ENCODE measurements around the gene CCDC17. TPM values are rescaled to one million over a fixed set of nuclear protein-coding genes. Genes with fewer than 3 reads are reported as not detected.

The CCDC17 gene
- total RNA-seq, 1 experiment from 2014 or later, result 3.9 TPM

DNA sequence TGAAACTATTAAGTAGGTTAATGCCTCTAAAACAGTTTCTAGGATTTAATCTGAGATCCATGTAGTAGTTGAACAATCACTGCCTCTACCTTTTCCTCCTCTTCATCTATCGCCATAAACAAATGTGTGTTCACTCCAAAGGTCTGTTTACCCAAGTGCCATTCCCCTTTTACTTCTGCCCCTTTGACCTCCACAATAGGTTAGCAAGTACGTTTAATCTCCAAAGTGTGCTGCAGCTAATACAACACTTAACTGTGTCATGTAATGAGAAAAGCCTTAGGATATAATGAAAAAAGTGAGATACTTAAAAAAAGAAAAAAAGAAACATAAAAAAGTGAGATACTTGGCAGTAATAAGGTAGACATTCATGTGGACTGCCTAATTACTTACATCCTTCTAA lies 34.3 kb upstream of the CCDC17 start:
- POLR2A ChIA-PET, result interaction anchor here (0.7 to 4.5 kb wide), 3 partner anchors 25 to 232 kb away, joined by 3 to 36 read pairs (median 5); partner anchors contain the start of gene GPBP1L1
- BruUV-seq (replicated peaks), result no TSS peak
- H3K36me3 Mint-ChIP-seq (ENCODE audit: insufficient read depth, unreplicated experiment), result peaks cover 90% of the 10 kb centered on the region

GRCh38 chr1:45656573-45657226 lies 32.8 kb upstream of the CCDC17 start:
- Mint-ChIP-seq H3K4me3 (ENCODE audit: unreplicated experiment) (no peak overlapping the region), H3K36me3 (ENCODE audit: insufficient read depth, unreplicated experiment) (peaks cover 90% of the 10 kb centered on the region), H3K4me1 (ENCODE audit: insufficient read depth, unreplicated experiment) (peaks cover 14% of the 10 kb centered on the region), H3K9me3 (ENCODE audit: unreplicated experiment) (no peaks in the 10 kb centered on the region), H3K27me3 (ENCODE audit: insufficient read depth, unreplicated experiment) (no peaks in the 10 kb centered on the region), H3K27ac (ENCODE audit: low read depth, unreplicated experiment) (peak overlapping the region; percentile 46)
- POLR2A ChIA-PET, result interaction anchor here (1.0 to 4.5 kb wide), 4 partner anchors 22 to 32 kb away, joined by 3 to 36 read pairs (median 7); partner anchors contain the start of gene GPBP1L1
- intact Hi-C loops (cut with micrococcal nuclease), result no loop called here
- TF ChIP-seq, protein P1, sequence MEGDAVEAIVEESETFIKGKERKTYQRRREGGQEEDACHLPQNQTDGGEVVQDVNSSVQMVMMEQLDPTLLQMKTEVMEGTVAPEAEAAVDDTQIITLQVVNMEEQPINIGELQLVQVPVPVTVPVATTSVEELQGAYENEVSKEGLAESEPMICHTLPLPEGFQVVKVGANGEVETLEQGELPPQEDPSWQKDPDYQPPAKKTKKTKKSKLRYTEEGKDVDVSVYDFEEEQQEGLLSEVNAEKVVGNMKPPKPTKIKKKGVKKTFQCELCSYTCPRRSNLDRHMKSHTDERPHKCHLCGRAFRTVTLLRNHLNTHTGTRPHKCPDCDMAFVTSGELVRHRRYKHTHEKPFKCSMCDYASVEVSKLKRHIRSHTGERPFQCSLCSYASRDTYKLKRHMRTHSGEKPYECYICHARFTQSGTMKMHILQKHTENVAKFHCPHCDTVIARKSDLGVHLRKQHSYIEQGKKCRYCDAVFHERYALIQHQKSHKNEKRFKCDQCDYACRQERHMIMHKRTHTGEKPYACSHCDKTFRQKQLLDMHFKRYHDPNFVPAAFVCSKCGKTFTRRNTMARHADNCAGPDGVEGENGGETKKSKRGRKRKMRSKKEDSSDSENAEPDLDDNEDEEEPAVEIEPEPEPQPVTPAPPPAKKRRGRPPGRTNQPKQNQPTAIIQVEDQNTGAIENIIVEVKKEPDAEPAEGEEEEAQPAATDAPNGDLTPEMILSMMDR (IDR thresholded peaks at IDR 0.05; ENCODE audit: unreplicated experiment), result no peak
- no peak for DNase-seq (ENCODE audit: unreplicated experiment)
- CTCF ChIA-PET, result interaction anchor here (0.6 kb wide), 1 partner anchor 519 kb away, joined by 3 read pairs; no protein-coding TSS in a partner anchor
- no TSS peak for BruUV-seq (replicated peaks)

More for the DNA sequence above, 34.3 kb upstream of the CCDC17 start:
- no peak for DNase-seq (ENCODE audit: unreplicated experiment)
- Mint-ChIP-seq H3K9me3 (ENCODE audit: unreplicated experiment) (no peaks in the 10 kb centered on the region), H3K27ac (ENCODE audit: low read depth, unreplicated experiment) (peak overlapping the region; percentile 57), H3K4me3 (ENCODE audit: unreplicated experiment) (no peak overlapping the region), H3K27me3 (ENCODE audit: insufficient read depth, unreplicated experiment) (no peaks in the 10 kb centered on the region), H3K4me1 (ENCODE audit: insufficient read depth, unreplicated experiment) (peaks cover 14% of the 10 kb centered on the region)
- intact Hi-C loops (cut with micrococcal nuclease), result no loop called here
- CTCF ChIA-PET, result no interaction called here
- TF ChIP-seq, protein P1 (IDR thresholded peaks at IDR 0.05; ENCODE audit: unreplicated experiment), result no peak

- no TSS peak for BruUV-seq (replicated peaks)
- Mint-ChIP-seq H3K27me3 (ENCODE audit: insufficient read depth, unreplicated experiment) (no peaks in the 10 kb centered on the region), H3K9me3 (ENCODE audit: unreplicated experiment) (no peaks in the 10 kb centered on the region), H3K27ac (ENCODE audit: low read depth, unreplicated experiment) (peak overlapping the region; percentile 8), H3K4me3 (ENCODE audit: unreplicated experiment) (no peak overlapping the region), H3K4me1 (ENCODE audit: insufficient read depth, unreplicated experiment) (peaks cover 14% of the 10 kb centered on the region), H3K36me3 (ENCODE audit: insufficient read depth, unreplicated experiment) (peaks cover 93% of the 10 kb centered on the region)
- CTCF ChIA-PET, result no interaction called here
- POLR2A ChIA-PET, result interaction anchor here (0.8 to 4.5 kb wide), 9 partner anchors 8 to 133 kb away, joined by 3 to 36 read pairs (median 6); partner anchors contain the start of genes GPBP1L1, PRDX1 and TMEM69
- intact Hi-C loops (cut with micrococcal nuclease), result no loop called here
- TF ChIP-seq, protein P1 (IDR thresholded peaks at IDR 0.05; ENCODE audit: unreplicated experiment), result no peak
- DNase-seq (ENCODE audit: unreplicated experiment), result peak; percentile 46
These were observed 30.9 kb upstream of the CCDC17 start for GRCh38 chr1:45654540-45655280.
